HG03108 (cell line): ENCODE results near the gene SULT2A1.
"Not testable (repeated sequence)": the region's sequence is repeated elsewhere in the genome, so short reads cannot be mapped to it uniquely, and the experiment has no call there.

Experiments used
- ATAC-seq: cut with Tn5 transposase; IDR thresholded peaks from one replicate; pipeline ENCODE4 v1.9.1; 2021; ENCODE audit warnings: moderate library complexity; ENCODE audit not compliant: unreplicated experiment

SULT2A1 gene

DNA sequence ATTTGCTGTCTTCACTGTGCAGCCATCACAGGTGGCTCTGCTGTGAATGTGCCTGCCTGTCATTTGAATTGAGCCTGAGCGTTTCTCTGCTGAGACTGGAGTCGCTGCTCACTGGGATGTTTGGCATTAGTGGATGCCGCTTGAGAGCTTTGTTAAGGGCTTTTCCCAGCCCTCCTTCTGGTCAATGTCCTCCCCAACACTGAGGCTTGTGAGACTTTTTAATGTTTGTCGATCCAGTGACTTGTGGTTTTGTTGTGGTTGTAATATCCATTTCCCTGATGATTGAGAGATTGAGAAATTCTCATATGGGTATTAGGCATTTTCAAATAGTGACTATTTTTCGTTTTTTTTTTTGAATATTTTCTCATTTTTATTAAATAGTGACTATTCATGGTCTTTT, 24.5 kb downstream of the SULT2A1 start:
- no peak for ATAC-seq

DNA sequence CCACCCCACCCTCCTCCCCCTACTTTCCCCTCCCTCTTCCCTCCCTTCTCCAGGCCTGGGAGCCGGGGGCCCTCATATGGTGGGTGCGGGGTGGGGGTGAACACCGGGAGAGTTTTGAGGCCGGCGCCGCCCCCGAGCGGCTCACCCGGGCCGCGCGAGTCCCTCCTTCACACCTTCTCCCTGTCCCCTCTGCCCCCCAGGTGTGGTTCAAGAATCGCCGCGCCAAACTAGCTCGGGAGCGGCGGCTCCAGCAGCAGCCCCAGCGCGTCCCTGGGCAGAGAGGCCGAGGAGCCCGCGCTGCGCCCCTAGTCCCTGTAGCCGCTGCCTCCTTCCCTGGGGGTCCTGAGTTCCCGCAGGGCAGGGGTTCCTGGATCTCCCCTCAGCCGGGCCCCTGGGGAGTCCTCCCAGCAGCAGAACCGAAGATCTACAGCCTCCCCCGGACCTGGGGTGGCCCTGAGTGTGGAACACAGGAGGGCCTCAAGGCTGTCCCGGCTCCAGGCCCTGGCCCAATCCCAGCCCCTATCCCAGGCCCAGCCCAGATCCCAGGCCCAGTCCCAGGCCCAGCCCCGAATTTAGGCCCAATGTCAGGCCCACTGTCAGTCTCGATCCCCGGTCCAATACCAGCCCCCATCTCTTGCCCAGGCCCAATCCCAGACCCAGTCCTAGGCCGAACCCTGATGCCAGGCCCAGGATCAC, 25.4 kb downstream of the SULT2A1 start:
- ATAC-seq: no peak

DNA sequence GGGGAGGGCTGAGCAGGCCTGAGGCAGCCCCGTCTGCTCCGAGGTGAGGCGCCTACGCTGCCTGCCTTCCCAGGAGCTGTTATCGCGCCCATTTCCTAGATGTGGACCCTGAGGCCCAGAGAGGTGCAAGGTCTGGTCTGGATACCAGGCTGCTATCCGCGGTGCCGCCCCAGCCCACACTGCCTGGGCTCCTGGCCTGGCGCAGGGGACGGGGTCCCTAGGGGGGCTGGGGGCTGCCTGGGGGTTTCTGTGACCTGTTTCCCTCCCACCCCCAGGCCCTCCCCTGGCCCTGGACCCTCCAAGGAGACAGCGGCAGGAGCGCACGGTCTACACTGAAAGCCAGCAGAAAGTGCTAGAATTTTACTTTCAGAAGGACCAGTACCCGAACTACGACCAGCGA, 26.3 kb downstream of the SULT2A1 start:
- not testable (repeated sequence) for ATAC-seq

DNA sequence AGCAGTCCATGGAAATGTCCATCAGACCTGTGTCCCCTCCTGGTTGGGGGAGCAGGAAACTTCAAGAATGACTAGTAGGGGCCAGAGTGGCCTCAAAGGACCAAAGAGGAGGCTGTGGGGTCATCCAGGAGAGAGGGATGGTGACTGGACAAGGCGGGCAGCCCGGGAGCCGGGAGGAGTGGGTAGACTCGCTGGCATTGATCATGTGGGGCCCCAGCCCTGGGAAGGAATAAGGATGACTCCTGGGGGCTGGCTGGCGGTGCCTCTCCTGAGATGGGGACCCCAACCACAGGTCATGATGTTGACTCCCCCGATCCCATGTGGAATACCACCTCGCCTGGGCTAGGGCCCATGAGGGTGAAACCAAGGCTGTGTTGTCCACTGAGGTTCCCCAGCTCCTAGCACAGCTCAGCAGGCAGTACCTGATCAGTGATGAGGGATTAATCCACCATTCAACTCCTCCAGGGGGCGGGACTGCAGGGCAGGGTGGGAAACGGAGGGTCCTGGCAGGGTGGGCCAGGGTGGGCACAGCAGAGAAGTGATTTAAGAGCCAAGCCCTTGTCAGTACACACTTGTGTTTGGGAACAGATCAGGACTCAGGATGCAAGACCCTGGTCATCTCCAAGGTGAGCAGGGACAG, 27.3 kb downstream of the SULT2A1 start, which contains the start of gene TPRX2:
TPRX2 (plus strand) TSS at position 590 of the 640 bp plus-strand sequence; CDS start at position 602, 12 bp downstream.
- ATAC-seq: not testable (repeated sequence)

DNA sequence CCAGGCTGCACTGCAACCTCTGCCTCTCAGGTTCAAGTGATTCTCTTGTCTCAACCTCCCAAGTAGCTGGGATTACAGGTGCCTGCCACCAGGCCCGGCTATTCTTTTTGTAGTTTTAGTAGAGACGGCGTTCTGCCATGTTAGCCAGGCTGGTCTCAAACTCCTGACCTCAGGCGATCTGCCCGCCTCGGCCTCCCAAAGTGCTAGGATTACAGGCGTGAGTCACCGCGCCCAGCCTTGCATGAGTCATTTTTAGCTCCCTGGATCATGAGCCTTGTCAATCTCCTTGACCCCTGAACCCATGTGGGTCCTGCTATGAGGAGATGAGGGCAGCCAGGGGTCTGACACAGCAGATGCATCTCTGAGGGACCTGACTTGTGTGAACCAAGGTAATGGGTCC, 27.9 kb downstream of the SULT2A1 start:
- not testable (repeated sequence) for ATAC-seq

DNA sequence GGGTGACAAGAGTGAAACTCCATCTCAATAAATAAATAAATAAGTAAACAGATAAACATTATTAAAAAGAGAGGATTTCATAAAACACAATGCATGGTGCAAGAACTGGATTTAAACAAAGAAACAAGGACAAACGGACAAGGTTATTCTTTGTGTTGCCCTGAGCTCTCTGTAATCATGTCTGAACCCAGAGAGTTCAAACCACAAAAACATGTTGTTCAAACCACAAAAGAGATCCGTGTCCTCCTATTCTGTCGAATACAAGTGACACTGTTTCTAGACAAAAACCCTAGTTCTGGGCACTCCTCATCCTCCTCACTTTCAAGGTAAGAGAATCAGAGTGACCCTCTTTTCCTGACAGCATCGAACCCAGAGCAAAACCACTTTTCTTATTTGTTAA, 31.7 kb downstream of the SULT2A1 start:
- no peak for ATAC-seq

DNA sequence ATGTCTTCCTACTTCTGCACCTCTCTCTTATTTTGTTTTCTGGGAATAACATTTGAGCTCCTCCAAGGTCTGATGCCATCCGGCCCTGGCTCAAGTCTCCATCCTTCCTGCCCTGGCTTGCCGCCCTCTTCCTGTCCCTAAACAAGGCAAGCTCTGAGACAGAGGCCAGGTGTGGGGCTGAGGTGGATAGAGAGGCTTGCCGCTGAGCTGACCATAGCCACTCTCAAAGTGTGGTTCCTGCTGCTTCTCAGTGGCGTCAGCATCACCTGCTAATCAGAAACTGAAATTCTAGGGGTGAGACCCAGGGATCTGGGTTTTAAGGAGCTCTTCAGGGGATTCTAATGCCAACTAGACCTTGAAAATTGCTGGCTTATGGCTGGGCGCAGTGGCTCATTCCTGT, 33.1 kb downstream of the SULT2A1 start:
- no peak for ATAC-seq

DNA sequence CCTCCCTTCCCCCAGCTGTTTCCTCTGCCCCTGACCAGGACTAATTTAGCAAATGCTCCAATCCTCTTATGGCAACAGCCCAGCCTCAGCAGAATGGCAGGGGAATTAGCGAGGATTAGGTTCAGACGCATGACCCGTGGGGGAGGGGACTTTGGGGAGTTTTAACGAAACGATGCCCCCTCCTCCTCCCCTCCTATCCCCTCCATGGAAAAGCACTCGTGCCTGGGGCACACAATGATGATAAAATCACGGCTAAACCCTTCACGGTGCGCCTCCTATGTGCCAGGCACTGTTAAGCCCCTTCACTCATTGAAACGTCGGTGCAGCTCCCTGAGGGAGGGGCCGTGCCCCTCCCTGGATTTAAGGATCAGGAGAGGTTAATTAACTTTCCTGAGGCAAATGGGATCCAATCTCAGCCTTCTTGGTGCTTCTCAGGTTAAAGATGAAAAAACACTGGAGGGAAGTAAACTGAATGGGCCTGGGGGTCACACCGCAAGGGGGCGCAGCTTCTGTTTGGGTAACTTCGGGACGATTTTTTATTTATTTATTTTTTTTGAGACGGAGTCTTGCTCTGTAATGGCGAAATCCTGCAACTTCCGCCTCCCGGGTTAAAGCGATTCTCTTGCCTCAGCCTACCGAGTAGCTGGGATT, 37.2 kb downstream of the SULT2A1 start:
- no peak for ATAC-seq

DNA sequence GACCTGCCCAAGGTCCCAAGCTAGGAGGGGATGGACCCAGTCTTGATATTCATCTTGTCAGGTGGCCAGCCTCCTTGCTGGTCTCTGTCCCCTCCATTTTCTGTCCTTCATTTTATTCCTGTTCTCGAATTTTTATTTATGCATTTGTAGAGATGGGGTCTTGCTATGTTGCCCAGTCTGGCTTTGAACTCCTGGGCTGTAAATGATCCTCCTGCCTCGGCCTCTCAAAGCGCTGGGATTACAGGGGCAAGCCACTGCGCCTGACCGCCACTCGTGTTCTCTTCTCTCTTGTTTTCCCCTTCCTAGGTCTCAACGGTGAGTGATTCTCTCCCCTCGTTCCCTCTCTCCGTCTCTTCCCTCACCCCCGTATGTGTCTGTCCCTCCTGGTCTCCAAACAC, 37.7 kb downstream of the SULT2A1 start:
- no peak for ATAC-seq

DNA sequence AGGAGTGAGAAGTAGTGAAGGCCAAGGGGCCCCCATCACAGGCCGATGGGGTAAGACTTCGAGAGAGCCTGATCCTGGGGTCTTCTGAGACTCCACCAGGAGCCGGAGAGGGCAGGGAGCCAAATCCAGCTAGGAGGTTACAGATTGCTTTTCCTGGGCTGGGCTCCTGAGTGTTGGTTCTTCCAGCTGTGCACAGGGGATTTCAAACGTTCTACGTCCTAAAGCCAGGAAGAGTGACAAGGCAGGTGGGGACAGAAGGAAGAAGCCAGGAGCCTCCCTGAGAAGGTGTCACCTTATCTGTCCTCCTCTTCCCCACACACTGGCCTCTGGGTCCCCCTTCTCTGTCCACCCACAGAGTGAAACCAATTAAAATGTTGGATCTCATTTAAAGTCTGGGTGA, 43.2 kb downstream of the SULT2A1 start:
- no peak for ATAC-seq

DNA sequence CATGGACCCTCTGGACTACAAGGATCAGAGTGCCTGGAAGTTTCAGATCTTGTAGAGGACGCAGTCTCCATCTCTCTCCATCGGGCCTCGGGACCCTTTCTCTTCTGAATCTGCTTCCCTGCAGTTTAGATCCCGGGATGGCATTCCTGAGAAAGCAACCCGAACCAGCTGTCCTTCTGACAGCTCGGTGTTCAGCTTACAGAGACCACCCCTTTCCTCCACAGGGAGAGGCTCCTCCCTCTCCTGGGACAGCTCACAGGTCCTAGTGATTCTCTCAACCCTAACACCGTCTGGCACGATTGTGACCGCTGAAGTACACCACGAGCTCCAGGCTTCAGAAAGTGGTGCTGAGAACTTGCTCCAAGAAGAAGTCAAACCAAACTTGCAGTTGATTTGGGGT, 46.2 kb downstream of the SULT2A1 start:
- ATAC-seq: no peak

DNA sequence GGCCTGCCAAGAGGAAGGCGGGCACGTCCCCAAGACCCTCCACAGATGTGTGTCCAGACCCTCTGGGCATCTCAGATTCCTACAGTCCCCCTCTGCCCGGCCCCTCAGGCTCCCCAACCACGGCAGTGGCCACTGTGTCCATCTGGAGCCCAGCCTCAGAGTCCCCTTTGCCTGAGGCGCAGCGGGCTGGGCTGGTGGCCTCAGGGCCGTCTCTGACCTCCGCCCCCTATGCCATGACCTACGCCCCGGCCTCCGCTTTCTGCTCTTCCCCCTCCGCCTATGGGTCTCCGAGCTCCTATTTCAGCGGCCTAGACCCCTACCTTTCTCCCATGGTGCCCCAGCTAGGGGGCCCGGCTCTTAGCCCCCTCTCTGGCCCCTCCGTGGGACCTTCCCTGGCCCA, 46.7 kb downstream of the SULT2A1 start:
- ATAC-seq: no peak

DNA sequence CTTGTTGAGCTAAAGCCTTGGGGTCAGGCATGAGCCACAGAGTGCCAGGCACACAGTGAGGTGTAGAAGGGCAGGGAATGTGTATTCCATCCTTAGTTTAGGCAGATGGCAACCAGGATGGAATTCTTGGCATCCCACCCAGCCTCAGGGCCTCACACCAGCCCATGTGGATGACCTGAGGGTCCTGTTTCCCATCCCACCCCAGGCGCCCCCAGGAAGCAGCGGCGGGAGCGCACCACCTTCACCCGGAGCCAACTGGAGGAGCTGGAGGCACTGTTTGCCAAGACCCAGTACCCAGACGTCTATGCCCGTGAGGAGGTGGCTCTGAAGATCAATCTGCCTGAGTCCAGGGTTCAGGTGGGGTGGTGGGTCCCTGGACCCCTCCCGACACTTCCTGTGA, 50.1 kb downstream of the SULT2A1 start:
- no peak for ATAC-seq

DNA sequence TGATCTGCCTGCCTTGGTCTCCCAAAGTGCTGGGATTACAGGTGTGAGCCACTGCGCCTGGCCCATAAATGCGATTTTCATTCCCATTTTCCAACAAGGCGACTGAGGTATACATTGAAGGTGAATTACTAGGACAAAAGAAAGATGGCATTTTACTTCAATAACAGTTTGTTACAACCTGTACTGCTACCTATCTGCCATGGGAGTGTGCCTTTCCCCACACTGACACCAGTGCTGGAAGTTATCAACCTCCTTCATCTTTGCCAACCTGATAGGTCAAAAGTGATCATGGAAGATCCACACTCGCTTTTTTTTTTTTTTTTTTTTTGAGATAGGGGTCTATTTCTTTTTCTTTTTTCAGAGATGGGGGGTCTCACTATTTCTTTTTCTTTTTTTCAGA, 53.4 kb downstream of the SULT2A1 start:
- no peak for ATAC-seq

DNA sequence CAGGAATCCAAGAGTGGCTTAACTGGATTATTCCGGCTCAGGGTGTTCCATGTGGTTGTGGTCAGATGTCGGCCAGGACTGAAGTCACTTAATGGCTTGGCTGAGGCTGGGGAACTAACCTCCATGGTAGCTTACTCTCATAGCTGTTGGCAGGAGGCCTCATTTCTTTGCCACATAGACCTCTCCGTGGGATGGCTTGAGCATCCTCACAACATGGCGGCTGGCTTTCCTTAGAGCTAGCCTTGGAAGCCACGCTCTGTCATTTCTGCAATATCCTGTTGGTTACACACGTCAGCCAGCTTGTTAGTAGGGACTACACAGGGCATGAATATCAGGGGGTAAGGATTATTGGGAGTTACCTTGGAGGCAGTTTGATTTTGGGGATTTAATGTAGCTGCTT, 59.3 kb downstream of the SULT2A1 start:
- no peak for ATAC-seq

DNA sequence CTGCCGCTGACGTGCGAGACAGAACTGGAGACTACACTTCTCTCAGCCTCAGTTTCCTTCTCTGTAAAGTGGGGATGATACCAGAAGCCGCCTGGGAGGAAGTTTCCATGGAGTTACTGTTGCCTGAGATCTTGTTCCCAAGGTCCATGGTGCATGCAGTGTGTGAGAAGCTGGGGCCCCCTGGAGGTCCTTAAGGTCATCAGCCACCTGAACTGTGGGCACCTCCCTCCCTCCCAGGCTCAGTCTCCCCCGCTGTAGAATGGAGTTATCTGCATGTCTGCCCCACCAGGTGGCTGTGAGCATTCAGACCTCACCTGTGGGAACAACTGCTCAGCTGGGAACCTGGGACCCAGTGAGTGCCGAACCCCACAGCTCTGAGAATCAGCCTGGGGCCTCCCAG, 61.7 kb downstream of the SULT2A1 start:
- no peak for ATAC-seq

DNA sequence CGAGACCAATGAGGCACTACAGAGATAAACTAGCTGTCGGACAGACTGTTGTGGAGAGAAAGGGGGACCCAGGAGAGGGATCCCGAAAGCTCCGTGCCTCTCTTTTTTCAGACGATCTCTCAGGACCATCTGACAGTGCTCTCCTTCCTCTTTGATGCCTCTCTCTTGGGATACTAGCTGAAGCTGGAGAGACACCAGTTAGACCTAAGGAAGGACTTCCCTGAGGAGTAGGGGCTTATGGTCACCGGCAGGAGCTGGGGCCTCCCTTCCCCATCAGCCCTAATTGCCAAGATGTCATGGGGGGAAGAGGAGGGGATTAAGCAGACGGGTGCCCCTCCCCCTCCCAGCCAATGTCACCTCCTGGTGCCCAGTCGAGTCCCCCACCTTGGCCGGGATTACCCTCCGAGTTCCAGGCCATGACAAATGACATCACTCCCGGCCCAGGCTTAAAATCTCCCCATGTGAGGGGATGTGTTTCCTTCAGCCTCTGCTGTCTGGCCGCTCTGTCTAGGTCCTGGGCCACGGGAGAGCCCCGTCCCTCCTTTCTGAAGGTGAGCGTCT, 64.6 kb downstream of the SULT2A1 start, which contains the start of gene CRX:
CRX (plus strand) TSS at position 478 of the 561 bp plus-strand sequence. CDS start 12,507 bp downstream, outside the sequence.
- no peak for ATAC-seq
